MM.1S (cell line): Measurements from ENCODE around the gene POU2F2.

Experiments
- EZH2 ChIP-seq: fragments of 300-600 bp; sonication (generic); optimal IDR thresholded peaks from 2 replicates; pipeline ENCODE3; 2017; ENCODE audit warnings: low read depth, mild to moderate bottlenecking, antibody characterized with exemption, low read length, mixed read lengths
- EZH2phosphoT487 ChIP-seq: fragments of 300-600 bp; sonication (generic); IDR thresholded peaks from 2 replicates; pipeline ENCODE4 v1.6.1; 2018; ENCODE audit warnings: antibody characterized with exemption, low read length
- TF ChIP-seq, protein P1 (sequence below): fragments of 300-600 bp; sonication (generic); IDR thresholded peaks from 2 replicates; pipeline ENCODE4 v1.5.1; 2016; ENCODE audit warnings: antibody characterized with exemption, low read length, mixed read lengths

DNA sequence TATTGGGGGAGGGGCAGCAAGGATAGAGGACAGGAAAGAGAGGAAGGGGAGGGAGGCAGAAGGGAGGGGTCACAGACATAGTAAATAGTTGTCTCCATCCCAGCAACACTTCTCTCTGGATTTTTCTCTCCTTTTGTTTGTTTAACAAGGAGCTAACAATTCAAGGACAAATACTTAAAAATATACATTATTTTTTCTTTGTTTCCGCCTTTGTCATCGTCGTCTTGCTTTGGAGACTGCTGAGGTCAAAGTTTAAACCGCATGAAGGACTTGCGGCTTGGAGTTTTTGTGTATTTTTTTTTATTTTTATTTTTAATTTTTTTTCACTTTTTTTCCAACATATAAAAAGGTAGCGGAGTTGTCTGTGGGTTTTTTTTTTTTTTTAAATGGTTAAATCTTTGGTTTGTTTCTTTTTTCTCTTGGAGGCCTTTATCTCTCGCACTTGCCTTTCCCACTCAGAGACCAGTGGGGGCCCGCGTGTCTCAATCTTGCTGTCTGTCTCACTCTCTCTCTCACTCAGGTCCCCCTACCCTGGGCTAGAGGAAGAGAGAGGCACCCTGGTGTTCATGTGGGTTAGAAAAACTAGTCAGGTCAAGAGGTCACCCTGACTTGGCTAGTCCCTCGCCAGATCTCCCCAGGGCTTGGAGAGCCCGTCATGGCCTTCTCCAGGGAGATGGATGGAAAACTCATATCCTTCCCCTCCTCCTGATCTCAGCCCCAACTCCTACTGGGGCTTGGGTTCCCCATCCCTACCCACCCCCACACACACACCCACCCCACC lies 45.3 kb downstream of the POU2F2 start:
- TF ChIP-seq, protein P1, sequence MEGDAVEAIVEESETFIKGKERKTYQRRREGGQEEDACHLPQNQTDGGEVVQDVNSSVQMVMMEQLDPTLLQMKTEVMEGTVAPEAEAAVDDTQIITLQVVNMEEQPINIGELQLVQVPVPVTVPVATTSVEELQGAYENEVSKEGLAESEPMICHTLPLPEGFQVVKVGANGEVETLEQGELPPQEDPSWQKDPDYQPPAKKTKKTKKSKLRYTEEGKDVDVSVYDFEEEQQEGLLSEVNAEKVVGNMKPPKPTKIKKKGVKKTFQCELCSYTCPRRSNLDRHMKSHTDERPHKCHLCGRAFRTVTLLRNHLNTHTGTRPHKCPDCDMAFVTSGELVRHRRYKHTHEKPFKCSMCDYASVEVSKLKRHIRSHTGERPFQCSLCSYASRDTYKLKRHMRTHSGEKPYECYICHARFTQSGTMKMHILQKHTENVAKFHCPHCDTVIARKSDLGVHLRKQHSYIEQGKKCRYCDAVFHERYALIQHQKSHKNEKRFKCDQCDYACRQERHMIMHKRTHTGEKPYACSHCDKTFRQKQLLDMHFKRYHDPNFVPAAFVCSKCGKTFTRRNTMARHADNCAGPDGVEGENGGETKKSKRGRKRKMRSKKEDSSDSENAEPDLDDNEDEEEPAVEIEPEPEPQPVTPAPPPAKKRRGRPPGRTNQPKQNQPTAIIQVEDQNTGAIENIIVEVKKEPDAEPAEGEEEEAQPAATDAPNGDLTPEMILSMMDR = no peak
- TF ChIP-seq EZH2 = no peak
- TF ChIP-seq EZH2phosphoT487 = no peak
